Fibroblast of mammary gland (primary cell): ENCODE data around the gene CHST1.

Experiments used
- DNase-seq: peaks from one replicate; pipeline ENCODE4 v3.0.0-alpha.2; 2010; ENCODE audit warnings: low read depth
- H3K4me3 ChIP-seq: 2 replicates; pipeline ENCODE4 v1.5.1; 2011; ENCODE audit warnings: low read depth, mild to moderate bottlenecking, low read length, moderate library complexity; ENCODE audit not compliant: control insufficient read depth
- TF ChIP-seq, protein P1 (sequence below): conservative IDR thresholded peaks from 2 replicates; pipeline ENCODE4 v1.5.1; 2011; ENCODE audit warnings: low read depth, low read length, inconsistent platforms; ENCODE audit not compliant: control insufficient read depth, insufficient read depth

The CHST1 gene

DNA sequence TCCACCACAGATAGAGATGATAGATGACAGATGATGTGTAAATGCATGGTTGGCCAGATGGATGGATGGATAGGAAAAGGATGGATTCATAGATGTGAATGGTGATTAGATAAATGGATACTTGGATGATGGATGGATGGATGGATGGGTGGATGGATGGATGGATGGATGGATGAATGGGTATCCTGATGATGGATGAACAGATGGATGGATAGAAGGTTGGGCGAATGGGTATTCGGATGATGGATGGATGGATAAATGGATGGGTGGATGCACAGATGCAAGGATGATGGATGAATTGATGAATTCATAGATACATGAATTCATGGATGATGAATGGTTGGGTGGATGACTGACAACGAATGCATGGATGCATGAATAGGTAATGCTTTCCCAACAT, 56.1 kb downstream of the CHST1 start:
- DNase-seq, result no peak
- H3K4me3 ChIP-seq, result no peak overlapping the region
- TF ChIP-seq, protein P1, sequence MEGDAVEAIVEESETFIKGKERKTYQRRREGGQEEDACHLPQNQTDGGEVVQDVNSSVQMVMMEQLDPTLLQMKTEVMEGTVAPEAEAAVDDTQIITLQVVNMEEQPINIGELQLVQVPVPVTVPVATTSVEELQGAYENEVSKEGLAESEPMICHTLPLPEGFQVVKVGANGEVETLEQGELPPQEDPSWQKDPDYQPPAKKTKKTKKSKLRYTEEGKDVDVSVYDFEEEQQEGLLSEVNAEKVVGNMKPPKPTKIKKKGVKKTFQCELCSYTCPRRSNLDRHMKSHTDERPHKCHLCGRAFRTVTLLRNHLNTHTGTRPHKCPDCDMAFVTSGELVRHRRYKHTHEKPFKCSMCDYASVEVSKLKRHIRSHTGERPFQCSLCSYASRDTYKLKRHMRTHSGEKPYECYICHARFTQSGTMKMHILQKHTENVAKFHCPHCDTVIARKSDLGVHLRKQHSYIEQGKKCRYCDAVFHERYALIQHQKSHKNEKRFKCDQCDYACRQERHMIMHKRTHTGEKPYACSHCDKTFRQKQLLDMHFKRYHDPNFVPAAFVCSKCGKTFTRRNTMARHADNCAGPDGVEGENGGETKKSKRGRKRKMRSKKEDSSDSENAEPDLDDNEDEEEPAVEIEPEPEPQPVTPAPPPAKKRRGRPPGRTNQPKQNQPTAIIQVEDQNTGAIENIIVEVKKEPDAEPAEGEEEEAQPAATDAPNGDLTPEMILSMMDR, result no peak

DNA sequence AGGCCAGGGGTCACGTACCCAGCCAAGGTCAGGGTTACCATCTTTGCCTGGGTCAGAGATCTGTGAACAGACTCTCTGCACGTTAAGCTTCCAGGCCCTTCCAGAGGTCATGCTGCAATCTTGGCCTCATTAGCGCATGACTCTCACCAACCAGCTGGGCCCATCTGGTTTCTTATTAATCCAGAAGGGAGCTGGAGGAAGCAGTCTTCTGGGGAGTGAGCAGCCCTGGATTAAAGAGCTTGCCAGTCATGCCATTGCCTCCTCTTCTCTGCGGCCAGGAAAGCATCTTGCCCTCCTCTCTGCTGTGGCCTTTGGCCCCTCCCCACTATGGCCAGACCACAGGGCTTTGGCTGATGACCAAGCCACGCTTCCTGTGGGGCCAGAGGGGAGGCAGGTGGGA, 57.4 kb downstream of the CHST1 start:
- peak; percentile 4 for DNase-seq
- TF ChIP-seq, protein P1, result no peak

DNA sequence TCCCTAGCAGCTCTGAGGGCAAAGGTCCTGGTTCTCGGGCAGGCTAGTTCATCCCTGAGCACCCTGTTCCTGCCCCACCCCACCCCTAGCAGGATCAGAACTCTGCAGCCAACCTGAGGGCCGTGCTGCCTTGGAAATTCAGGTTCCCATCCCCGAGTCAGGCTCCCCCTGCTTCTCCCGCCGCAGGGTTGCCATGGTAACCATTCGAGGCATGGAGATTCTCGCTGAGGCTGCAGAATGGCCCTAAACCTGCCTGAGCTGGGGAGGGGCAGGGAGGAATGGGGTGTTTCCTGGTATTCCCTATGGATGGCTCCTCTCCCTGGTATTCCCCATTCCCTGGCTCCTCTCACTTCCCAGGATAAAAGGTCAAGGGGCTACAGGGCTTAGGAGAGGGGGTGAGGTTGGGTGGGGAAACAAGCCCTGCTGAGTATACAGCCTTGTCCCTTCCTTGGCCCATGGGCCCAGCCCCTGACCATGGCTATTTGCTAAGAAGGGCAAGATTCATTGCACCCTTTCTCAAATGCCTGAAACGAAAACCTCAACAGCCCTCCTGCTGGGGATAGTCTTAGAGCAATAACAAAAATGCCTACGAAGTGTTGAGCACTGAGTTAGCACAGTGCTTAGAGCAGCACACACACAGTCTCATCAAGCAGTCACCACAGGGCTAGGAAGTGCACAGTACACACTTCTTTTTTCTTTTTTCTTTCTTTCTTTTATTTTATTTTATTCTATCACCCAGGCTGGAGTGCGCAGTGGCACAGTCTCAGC, 58.7 kb downstream of the CHST1 start:
- DNase-seq, result no peak
- no peak overlapping the region for H3K4me3 ChIP-seq
- TF ChIP-seq, protein P1, result no peak

More for the DNA sequence above, 57.4 kb downstream of the CHST1 start:
- H3K4me3 ChIP-seq, result no peak overlapping the region

DNA sequence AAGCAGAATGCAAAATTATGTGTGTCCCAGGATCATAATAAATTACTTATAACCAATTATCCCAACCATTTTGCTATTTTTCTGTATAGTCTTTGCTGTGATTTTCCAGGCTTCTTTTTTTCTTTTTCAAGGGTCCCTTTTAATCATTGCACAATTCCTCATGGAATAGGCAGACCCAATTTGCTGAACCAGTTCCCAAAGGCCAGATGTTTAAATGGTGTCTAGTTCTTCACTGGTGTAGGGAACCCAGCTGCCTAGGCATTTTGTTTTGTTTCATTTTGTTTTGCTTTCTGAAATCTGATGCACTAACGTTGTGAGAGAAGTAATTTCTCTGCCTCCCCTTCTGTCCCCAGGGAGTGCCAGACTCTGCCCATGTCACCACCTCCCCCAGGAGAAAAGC, 60.4 kb downstream of the CHST1 start:
- DNase-seq, result no peak
- H3K4me3 ChIP-seq, result no peak overlapping the region
- TF ChIP-seq, protein P1, result no peak

DNA sequence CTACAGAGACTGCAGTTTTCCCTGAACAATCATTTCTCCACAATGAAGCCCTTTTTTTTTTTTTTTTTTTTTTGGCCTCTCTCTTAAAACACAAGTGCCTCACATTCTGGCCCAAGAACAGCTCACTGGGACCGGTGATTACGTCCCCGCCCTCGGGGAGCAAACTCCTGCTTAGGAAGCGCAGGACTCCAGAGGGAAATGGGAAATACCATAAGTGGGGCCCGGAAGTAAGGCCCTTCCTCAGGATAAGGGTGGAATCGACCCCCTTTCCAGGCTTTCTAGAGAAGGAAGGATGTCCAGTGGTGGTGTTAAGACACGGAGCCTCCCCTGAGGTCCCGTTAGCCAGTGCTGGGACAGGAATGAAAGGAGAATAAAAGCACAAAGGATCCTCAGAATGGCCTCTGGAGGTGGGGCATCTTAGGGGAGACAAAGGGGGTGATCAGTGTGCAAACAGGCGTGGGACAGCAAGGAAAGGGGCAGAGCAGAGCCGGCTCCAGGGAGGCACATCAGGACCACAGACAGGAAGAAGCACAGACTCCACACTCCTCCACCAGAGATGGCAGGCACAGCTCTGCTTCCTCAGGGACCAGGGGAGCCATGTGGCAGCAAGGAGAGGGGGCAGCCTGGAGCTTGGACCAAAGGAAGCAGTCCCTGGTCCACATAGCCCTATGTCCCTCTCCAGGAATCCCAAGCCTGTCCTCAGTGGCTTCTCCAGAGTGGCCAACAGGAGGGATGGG, 61.3 kb downstream of the CHST1 start:
- no peak for DNase-seq
- H3K4me3 ChIP-seq, result no peak overlapping the region
- TF ChIP-seq, protein P1, result no peak

DNA sequence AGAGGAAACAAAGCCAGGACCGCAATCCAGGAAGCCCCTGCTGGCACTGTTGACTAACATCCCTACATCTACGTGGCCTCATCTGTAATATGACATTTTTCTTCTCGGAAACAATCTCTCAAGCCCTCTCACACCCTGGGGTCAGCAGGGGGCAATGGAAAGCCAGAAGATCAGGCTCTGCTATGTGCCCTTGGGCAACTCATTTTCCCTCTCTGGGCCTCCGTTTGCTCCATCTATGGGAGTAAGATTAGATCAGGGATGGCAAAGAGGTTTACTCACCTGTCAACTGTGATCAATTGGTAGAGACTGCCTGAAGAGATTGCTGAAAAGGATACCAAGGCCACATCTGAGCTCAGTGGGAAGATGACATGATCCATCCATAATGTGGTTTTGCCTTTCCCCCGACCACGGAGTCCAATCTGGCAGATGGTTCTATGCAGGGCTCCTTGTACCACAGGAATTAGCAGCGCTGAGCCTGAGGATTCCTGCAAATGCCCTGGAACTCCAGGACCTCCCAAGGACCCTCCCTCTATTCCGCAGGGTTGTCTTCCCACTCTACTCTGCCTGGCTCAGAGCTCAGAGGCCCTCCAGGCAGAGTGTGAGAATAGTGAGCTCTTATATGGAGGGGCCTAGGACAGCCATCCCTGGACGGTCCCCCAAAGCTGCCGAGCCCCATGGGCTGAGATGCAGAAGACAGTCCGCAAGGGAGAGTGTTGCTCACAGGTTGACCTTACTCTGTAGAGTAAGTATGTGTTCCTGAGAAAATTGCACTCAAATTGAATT, 66.1 kb downstream of the CHST1 start:
- no peak for DNase-seq
- TF ChIP-seq, protein P1, result no peak

More for the DNA sequence above, 66.1 kb downstream of the CHST1 start:
- no peak overlapping the region for H3K4me3 ChIP-seq
